Kidney (tissue), 14 donors: Measurements from ENCODE around the gene GULP1. TPM values are rescaled to one million over a fixed set of nuclear protein-coding genes. Genes with fewer than 3 reads are reported as not detected.

Source experiments
- DNase-seq, 5 donors: peaks; one replicate each; pipeline ENCODE4 v3.0.0-alpha.2; 2013 to 2020
- FAIRE-seq: peaks from 2 replicates; lab custom pipeline; 2012; peaks lifted over from hg19 to GRCh38; lab: Jason Lieb, UNC
- H3K27ac ChIP-seq, 2 donors: one replicate each; pipeline ENCODE4 v1.7.0; 2013; ENCODE audit warnings: low read depth in 2 of 2, low read length in 2 of 2, inconsistent platforms in 1 of 2
- H3K27me3 ChIP-seq: one replicate; pipeline ENCODE4 v1.7.1; 2013; ENCODE audit warnings: low read length, inconsistent platforms; ENCODE audit not compliant: control insufficient read depth, insufficient read depth
- H3K36me3 ChIP-seq, 3 donors: one replicate each; pipeline versions ENCODE4 v1.7.0 to v1.7.1; 2013; ENCODE audit warnings: low read length in 3 of 3, control low read depth in 1 of 3, inconsistent platforms in 1 of 3; ENCODE audit not compliant: insufficient read depth in 3 of 3, control insufficient read depth in 2 of 3
- H3K4me1 ChIP-seq, 3 donors: one replicate each; pipeline versions ENCODE4 v1.7.0 to v1.7.1; 2013; ENCODE audit warnings: low read length in 3 of 3, inconsistent platforms in 1 of 3, low read depth in 1 of 3; ENCODE audit not compliant: control insufficient read depth in 2 of 3, insufficient read depth in 2 of 3
- H3K4me3 ChIP-seq, 3 donors: one replicate each; pipeline versions ENCODE4 v1.7.0 to v1.8.1; 2013; ENCODE audit warnings: low read length in 3 of 3, control low read depth in 1 of 3, inconsistent platforms in 1 of 3
- H3K9ac ChIP-seq, 3 donors: one replicate each; pipeline versions ENCODE4 v1.7.0 to v1.7.1; 2013; ENCODE audit warnings: low read length in 3 of 3, control low read depth in 1 of 3, inconsistent platforms in 1 of 3
- H3K9me3 ChIP-seq, 3 donors: one replicate each; pipeline versions ENCODE4 v1.7.0 to v1.7.1; 2013; ENCODE audit warnings: low read length in 3 of 3, control low read depth in 1 of 3, inconsistent platforms in 1 of 3; ENCODE audit not compliant: control insufficient read depth in 2 of 3, insufficient read depth in 1 of 3
- CTCF ChIP-seq: IDR thresholded peaks from 3 replicates; pipeline ENCODE4 v1.5.1; 2012; ENCODE audit warnings: mild to moderate bottlenecking, moderate library complexity, borderline replicate concordance; ENCODE audit not compliant: insufficient read depth; ENCODE audit errors: extremely low read depth
- intact Hi-C: fragments of 100-400 bp; cut with DNase I; formaldehyde crosslinking; loops from one replicate; pipeline ENCODE4 v1.11.1; 2022
- polyA plus RNA-seq: library from polyadenylated mRNA; stranded (reverse); fragments of 350-450 nt; fragmentation: Illumina TruSeq; extraction: RNeasy Lipid Tissue Mini Kit (QIAGEN cat#74804); gene quantifications from one replicate; pipeline ENCODE4 v1.2.3, GENCODE V29; 2014; ENCODE audit warnings: low read depth, low replicate concordance; ENCODE audit not compliant: insufficient read depth
- total RNA-seq: library from RNA; stranded (reverse); fragmentation: NEBNext Ultra II Directional; extraction: Animal tissue kit (Norgen Biotek cat#: 25700); gene quantifications from one replicate; pipeline ENCODE4 v1.2.1, GENCODE V29; 2021
- donor health status: control.
- donor health status: control.
- donor health status: control.
- donor health status: control.
- donor health status: control.
- donor health status: DM: yes; HTN: yes; CAD: no.
- donor health status: Normal renal cell carcinoma (clear cell type).

Gene GULP1
- total and polyA plus RNA-seq, 2 donors from 2014 or later, result 12.2 to 34.4 TPM

- no peaks in the 10 kb centered on the region for H3K9me3 ChIP-seq
- no peak overlapping the region for H3K9ac ChIP-seq
- H3K4me1 ChIP-seq, result peaks cover 0 to 5% (median 3%) of the 10 kb centered on the region in 3 donors
- DNase-seq (no peak), FAIRE-seq (no peak)
- no peak for TF ChIP-seq CTCF
- intact Hi-C loops, result no loop called here
- no peaks in the 10 kb centered on the region for H3K36me3 ChIP-seq
- no peak overlapping the region for H3K4me3 ChIP-seq
- H3K27ac ChIP-seq, result no peak overlapping the region
- no peaks in the 10 kb centered on the region for H3K27me3 ChIP-seq
These were observed 13.6 kb downstream of the GULP1 start for GRCh38 chr2:188305271-188305670.

GRCh38 chr2:188306271-188306670 is 14.6 kb downstream of the GULP1 start:
- Histone ChIP-seq H3K4me1 (peaks cover 0 to 5% (median 3%) of the 10 kb centered on the region in 3 donors), H3K27me3 (no peaks in the 10 kb centered on the region), H3K9ac (no peak overlapping the region), H3K36me3 (no peaks in the 10 kb centered on the region), H3K4me3 (no peak overlapping the region), H3K27ac (no peak overlapping the region), H3K9me3 (no peaks in the 10 kb centered on the region)
- no peak for DNase-seq
- no peak for TF ChIP-seq CTCF
- intact Hi-C loops, result no loop called here
- FAIRE-seq, result peak; percentile 60

GRCh38 chr2:188307850-188308283 is 16.2 kb downstream of the GULP1 start:
- intact Hi-C loops, result no loop called here
- DNase-seq, result no peak

More at GRCh38 chr2:188307850-188308283, 16.2 kb downstream of the GULP1 start:
- H3K4me1 ChIP-seq, result peaks cover 0 to 5% (median 3%) of the 10 kb centered on the region in 3 donors
- no peak overlapping the region for H3K4me3 ChIP-seq
- TF ChIP-seq CTCF, result no peak
- H3K27ac ChIP-seq, result no peak overlapping the region
- FAIRE-seq, result no peak
- H3K9ac ChIP-seq, result no peak overlapping the region
- no peaks in the 10 kb centered on the region for H3K36me3 ChIP-seq
- no peaks in the 10 kb centered on the region for H3K27me3 ChIP-seq
- H3K9me3 ChIP-seq, result no peaks in the 10 kb centered on the region
